Fibroblast of pulmonary artery (primary cell): ENCODE results near the gene BIRC6.
"Not testable (repeated sequence)": the region's sequence is repeated elsewhere in the genome, so short reads cannot be mapped to it uniquely, and the experiment has no call there.

Experiments
- DNase-seq: peaks from one replicate; pipeline ENCODE4 v3.0.0-alpha.2; 2010; ENCODE audit warnings: low read depth
- H3K4me3 ChIP-seq: replicated peaks from 2 replicates; pipeline ENCODE4 v1.5.1; 2011; ENCODE audit warnings: low read depth, mild to moderate bottlenecking, control low read depth, low read length, moderate library complexity
- TF ChIP-seq, protein P1 (sequence below): IDR thresholded peaks from 2 replicates; pipeline ENCODE4 v1.5.1; 2011; ENCODE audit warnings: mild to moderate bottlenecking, control low read depth, low read length, inconsistent platforms; ENCODE audit errors: missing control alignments

The BIRC6 gene

GRCh38 chr2:32356681-32357317 is at the start of gene BIRC6:
BIRC6 (plus strand) TSS chr2:32357023; CDS start chr2:32357162, 139 bp downstream.
- DNase-seq, result peak; percentile 96
- peak within 1 kb of the TSS; percentile 95 for H3K4me3 ChIP-seq
- TF ChIP-seq, protein P1, sequence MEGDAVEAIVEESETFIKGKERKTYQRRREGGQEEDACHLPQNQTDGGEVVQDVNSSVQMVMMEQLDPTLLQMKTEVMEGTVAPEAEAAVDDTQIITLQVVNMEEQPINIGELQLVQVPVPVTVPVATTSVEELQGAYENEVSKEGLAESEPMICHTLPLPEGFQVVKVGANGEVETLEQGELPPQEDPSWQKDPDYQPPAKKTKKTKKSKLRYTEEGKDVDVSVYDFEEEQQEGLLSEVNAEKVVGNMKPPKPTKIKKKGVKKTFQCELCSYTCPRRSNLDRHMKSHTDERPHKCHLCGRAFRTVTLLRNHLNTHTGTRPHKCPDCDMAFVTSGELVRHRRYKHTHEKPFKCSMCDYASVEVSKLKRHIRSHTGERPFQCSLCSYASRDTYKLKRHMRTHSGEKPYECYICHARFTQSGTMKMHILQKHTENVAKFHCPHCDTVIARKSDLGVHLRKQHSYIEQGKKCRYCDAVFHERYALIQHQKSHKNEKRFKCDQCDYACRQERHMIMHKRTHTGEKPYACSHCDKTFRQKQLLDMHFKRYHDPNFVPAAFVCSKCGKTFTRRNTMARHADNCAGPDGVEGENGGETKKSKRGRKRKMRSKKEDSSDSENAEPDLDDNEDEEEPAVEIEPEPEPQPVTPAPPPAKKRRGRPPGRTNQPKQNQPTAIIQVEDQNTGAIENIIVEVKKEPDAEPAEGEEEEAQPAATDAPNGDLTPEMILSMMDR, result no peak

DNA sequence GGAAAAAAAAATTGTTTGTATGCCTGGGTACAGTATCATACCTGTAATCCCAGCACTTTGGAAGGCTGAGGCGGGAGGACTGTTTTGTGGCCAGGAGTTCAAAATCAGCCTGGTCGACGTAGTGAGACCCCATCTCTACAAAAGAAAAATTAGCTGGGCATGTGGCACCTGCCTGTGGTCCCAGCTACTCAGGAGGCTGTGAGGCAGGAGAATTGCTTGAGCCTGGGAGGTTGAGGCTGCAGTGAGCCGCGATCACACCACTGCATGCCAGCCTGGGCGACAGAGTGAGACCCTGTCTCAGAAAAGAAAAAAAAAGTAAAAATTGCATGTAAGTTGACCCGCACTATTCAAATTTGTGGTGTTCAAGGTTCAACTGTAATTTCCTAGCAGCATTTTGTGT is 46.2 kb upstream of the BIRC6 start:
- no peak overlapping the region for H3K4me3 ChIP-seq
- TF ChIP-seq, protein P1, result no peak
- no peak for DNase-seq

DNA sequence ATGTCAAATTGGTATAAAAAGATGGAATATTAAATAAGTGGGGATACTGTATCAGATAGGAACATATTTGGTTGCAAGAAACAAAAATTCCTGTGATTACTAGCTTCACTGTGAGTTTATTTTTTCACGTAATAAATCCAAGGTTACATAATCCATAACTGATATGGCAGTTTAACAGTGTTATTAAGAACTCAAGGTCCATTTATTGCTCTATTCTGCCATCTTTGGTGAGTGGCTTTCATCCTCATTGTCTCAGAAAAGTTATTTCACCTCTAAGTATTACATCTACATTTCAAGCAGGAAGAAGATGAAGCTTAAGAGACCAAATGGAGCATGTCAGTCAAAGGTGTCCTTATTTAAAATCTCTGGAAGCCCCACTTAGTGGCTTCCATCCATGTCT is 41.9 kb upstream of the BIRC6 start:
- no peak for DNase-seq
- TF ChIP-seq, protein P1, result no peak
- no peak overlapping the region for H3K4me3 ChIP-seq

GRCh38 chr2:32328679-32329078 is 28.1 kb upstream of the BIRC6 start:
- DNase-seq, H3K4me3 ChIP-seq: not testable (repeated sequence)

DNA sequence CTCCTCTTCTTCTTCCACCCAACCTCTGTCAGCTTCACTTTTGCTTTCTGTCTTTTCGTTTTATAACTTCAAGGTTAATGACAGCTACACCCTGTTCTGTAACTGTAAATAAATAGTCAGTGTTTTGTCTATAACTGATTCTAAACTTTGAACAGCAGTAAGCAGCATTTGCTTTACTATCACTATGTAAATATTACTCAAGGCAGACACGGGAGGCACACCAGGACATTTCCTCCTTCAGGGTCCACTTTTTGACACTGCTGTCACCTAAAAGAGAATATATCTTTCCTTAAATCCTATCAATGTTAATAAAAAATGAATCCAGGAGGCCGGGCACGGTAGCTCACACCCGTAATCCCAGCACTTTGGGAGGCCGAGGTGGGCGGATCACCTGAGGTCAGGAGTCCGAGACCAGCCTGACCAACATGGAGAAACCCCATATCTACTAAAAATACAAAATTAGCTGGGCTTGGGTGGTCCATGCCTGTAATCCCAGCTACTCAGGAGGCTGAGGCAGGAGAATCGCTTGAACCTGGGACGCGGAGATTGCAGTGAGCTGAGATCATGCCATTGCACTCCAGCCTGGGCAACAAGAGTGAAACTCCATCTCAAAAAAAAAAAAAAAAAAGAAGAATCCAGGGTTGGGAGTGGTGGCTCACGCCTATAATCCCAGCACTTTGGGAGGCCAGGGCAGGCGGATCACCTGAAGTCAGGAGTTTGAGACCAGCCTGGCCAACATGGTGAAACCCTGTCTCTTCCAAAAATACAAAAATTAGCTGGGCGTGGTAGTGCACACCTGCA is 27.4 kb upstream of the BIRC6 start:
- not testable (repeated sequence) for DNase-seq, H3K4me3 ChIP-seq

GRCh38 chr2:32330136-32330535 is 26.7 kb upstream of the BIRC6 start:
- TF ChIP-seq, protein P1, result no peak
- H3K4me3 ChIP-seq, result no peak overlapping the region
- DNase-seq, result no peak

- TF ChIP-seq, protein P1, result no peak
- DNase-seq, result peak; percentile 84
- no peak overlapping the region for H3K4me3 ChIP-seq
These were observed 14.0 kb upstream of the BIRC6 start for GRCh38 chr2:32342801-32343200.

DNA sequence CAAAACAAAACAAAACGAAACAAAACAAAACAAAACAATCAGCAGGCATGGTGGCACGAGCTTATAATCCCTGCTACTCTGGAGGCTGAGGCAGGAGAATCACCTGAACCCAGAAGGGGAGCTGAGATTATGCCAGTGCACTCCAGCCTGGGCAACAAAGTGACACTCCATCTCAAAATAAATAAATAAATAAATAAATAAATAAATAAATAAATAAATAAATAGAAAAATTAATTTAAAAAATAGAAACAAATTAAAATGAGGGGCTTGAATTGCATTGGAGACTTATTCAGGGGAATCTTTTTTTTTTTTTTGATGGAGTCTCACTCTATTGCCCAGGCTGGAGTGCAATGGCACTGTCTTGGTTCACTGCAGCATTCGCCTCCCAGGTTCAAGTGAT is 6.0 kb upstream of the BIRC6 start:
- not testable (repeated sequence) for DNase-seq, H3K4me3 ChIP-seq
